CD14-positive monocyte (primary cell): ENCODE results near the gene REG3G. TPM values are rescaled to one million over a fixed set of nuclear protein-coding genes. Genes with fewer than 3 reads are reported as not detected.

ENCODE experiments used
- DNase-seq, 3 donors: peaks; one replicate each; pipeline ENCODE4 v3.0.0-alpha.2; 2011 to 2022
- H2AFZ ChIP-seq: 2 replicates; pipeline ENCODE4 v1.6.0; 2012; ENCODE audit warnings: mild to moderate bottlenecking, low read depth, low read length, inconsistent platforms; ENCODE audit not compliant: insufficient read depth, poor library complexity, severe bottlenecking
- H3K27ac ChIP-seq, 2 donors: 1 replicate in 1 of 2; 2 replicates in 1 of 2; pipeline ENCODE4 v1.5.1; 2012 to 2013; ENCODE audit warnings: low read length in 2 of 2, control low read depth in 1 of 2, inconsistent platforms in 1 of 2, low read depth in 1 of 2, mild to moderate bottlenecking in 1 of 2
- H3K27me3 ChIP-seq, 2 donors: one replicate each; pipeline versions ENCODE4 v1.6.0 to v1.6.1; 2011 to 2013; ENCODE audit warnings: low read length in 2 of 2; ENCODE audit not compliant: control insufficient read depth in 2 of 2, insufficient read depth in 2 of 2
- H3K36me3 ChIP-seq, 2 donors: replicated peaks in 1 of 2; 1 replicate in 1 of 2; 2 replicates in 1 of 2; pipeline versions ENCODE4 v1.5.1 to v1.6.1; 2012 to 2013; ENCODE audit warnings: low read length in 2 of 2, control low read depth in 1 of 2, inconsistent platforms in 1 of 2, mild to moderate bottlenecking in 1 of 2; ENCODE audit not compliant: insufficient read depth in 2 of 2, control insufficient read depth in 1 of 2
- H3K4me1 ChIP-seq, 2 donors: 1 replicate in 1 of 2; 2 replicates in 1 of 2; pipeline versions ENCODE4 v1.5.1 to v1.6.1; 2012 to 2013; ENCODE audit warnings: low read length in 2 of 2, control low read depth in 1 of 2, inconsistent platforms in 1 of 2, mild to moderate bottlenecking in 1 of 2, moderate library complexity in 1 of 2; ENCODE audit not compliant: insufficient read depth in 2 of 2, control insufficient read depth in 1 of 2
- H3K4me2 ChIP-seq: replicated peaks from 2 replicates; pipeline ENCODE3; 2012; ENCODE audit warnings: low read length, moderate library complexity, mild to moderate bottlenecking; ENCODE audit not compliant: poor library complexity, severe bottlenecking; ENCODE audit errors: extremely low read depth
- H3K4me3 ChIP-seq, 3 experiments: fragments of 200-600 bp in 1 of 3; sonication (generic) in 1 of 3; replicated peaks in 1 of 3; 1 replicate in 2 of 3; 2 replicates in 1 of 3; pipeline ENCODE4 v1.5.1; 2011 to 2013; ENCODE audit warnings: low read length in 3 of 3, mild to moderate bottlenecking in 3 of 3, control low read depth in 2 of 3, low read depth in 2 of 3, inconsistent platforms in 1 of 3, moderate library complexity in 1 of 3
- H3K79me2 ChIP-seq: 2 replicates; pipeline ENCODE4 v1.6.0; 2012; ENCODE audit warnings: mild to moderate bottlenecking, control low read depth, inconsistent platforms, low read length, moderate library complexity; ENCODE audit not compliant: insufficient read depth
- H3K9ac ChIP-seq: 2 replicates; pipeline ENCODE4 v1.6.0; 2017; ENCODE audit warnings: low read length, mild to moderate bottlenecking; ENCODE audit not compliant: insufficient read depth, poor library complexity, severe bottlenecking
- H3K9me3 ChIP-seq, 2 donors: replicated peaks in 1 of 2; 1 replicate in 1 of 2; 2 replicates in 1 of 2; pipeline versions ENCODE4 v1.5.1 to v1.6.1; 2012 to 2013; ENCODE audit warnings: low read length in 2 of 2, control low read depth in 1 of 2; ENCODE audit not compliant: control insufficient read depth in 1 of 2, insufficient read depth in 1 of 2
- H4K20me1 ChIP-seq: 2 replicates; pipeline ENCODE4 v1.6.0; 2012; ENCODE audit warnings: mild to moderate bottlenecking, low read length, control low read depth, moderate library complexity; ENCODE audit not compliant: insufficient read depth
- H3K27ac Mint-ChIP-seq, 7 donors: one replicate each; pipeline ENCODE4 v1.8.0; 2020; ENCODE audit warnings: mild to moderate bottlenecking in 7 of 7, mixed read lengths in 7 of 7, moderate library complexity in 6 of 7, inconsistent platforms in 2 of 7
- H3K27me3 Mint-ChIP-seq, 3 donors: one replicate each; pipeline ENCODE4 v1.8.0; 2021 to 2022; ENCODE audit warnings: low read depth in 3 of 3, mild to moderate bottlenecking in 3 of 3, mixed read lengths in 3 of 3, moderate library complexity in 3 of 3, inconsistent platforms in 1 of 3
- H3K36me3 Mint-ChIP-seq, 2 donors: one replicate each; pipeline ENCODE4 v1.8.0; 2020; ENCODE audit warnings: mixed read lengths in 2 of 2, inconsistent platforms in 1 of 2, mild to moderate bottlenecking in 1 of 2
- H3K4me1 Mint-ChIP-seq: one replicate; pipeline ENCODE4 v1.8.0; 2020; ENCODE audit warnings: mild to moderate bottlenecking, mixed read lengths
- H3K4me3 Mint-ChIP-seq, 2 donors: one replicate each; pipeline ENCODE4 v1.8.0; 2020; ENCODE audit warnings: mild to moderate bottlenecking in 2 of 2, mixed read lengths in 2 of 2, moderate library complexity in 1 of 2
- H3K9me3 Mint-ChIP-seq, 7 donors: one replicate each; pipeline ENCODE4 v1.8.0; 2020 to 2022; ENCODE audit warnings: mixed read lengths in 7 of 7, mild to moderate bottlenecking in 6 of 7, moderate library complexity in 6 of 7, inconsistent platforms in 2 of 7
- CTCF ChIP-seq: fragments of 200-600 bp; IDR thresholded peaks from one replicate; pipeline ENCODE4 v1.8.0; 2022; ENCODE audit warnings: antibody characterized with exemption, mild to moderate bottlenecking
- WGBS: methylation state at CpG from one replicate; pipeline ENCODE4 v1.1.5; 2013; ENCODE audit warnings: missing lambda C conversion rate; ENCODE audit not compliant: insufficient coverage; 5-methylcytosine and 5-hydroxymethylcytosine counted together
- intact Hi-C, 2 donors: fragments of 100-400 bp; cut with micrococcal nuclease; formaldehyde crosslinking; loops; one replicate each; pipeline versions ENCODE4 v1.15.0 to v1.15.1; 2023
- polyA plus RNA-seq, 3 donors: library from polyadenylated mRNA; depleted of rRNA in 1 of 3; unstranded in 2 of 3; stranded (reverse) in 1 of 3; fragments of 300-500 nt in 2 of 3; fragments of >200 nt in 1 of 3; fragmentation: Illumina TruSeq in 2 of 3; gene quantifications; 1 replicate in 2 of 3; 2 replicates in 1 of 3; pipeline ENCODE4 v1.2.3, GENCODE V29; 2012 to 2021

Gene REG3G
- polyA plus RNA-seq, 3 donors = not detected

- no peak for DNase-seq
- H3K9me3 Mint-ChIP-seq = peaks cover 0 to 6% (median 0%) of the 10 kb centered on the region in 7 donors
- Histone ChIP-seq H3K4me3 (no peak overlapping the region), H3K79me2 (no peaks in the 10 kb centered on the region), H3K4me2 (no peak overlapping the region), H3K27ac (no peak overlapping the region), H3K9me3 (peaks cover 0 to 11% of the 10 kb centered on the region in 2 donors), H3K27me3 (peaks cover 33 to 57% of the 10 kb centered on the region in 2 donors), H3K4me1 (no peaks in the 10 kb centered on the region), H3K9ac (no peak overlapping the region), H4K20me1 (no peaks in the 10 kb centered on the region), H3K36me3 (no peaks in the 10 kb centered on the region), H2AFZ (no peak overlapping the region)
- TF ChIP-seq CTCF = no peak
- 13% methylated on average over 15 of the region's 25 CpGs for WGBS
- peak overlapping the region in 1 of 2 donors; percentile 75 for H3K4me3 Mint-ChIP-seq
- H3K36me3 Mint-ChIP-seq = peaks cover 0 to 4% of the 10 kb centered on the region in 2 donors
- peaks cover 4% of the 10 kb centered on the region for H3K4me1 Mint-ChIP-seq
- peaks cover 6 to 34% (median 8%) of the 10 kb centered on the region in 3 donors for H3K27me3 Mint-ChIP-seq
- peak overlapping the region in 1 of 7 donors; percentile 6 for H3K27ac Mint-ChIP-seq
- intact Hi-C loops = no loop called here
Observed at GRCh38 chr2:78993518-78994148, 31.9 kb upstream of the REG3G start.

DNA sequence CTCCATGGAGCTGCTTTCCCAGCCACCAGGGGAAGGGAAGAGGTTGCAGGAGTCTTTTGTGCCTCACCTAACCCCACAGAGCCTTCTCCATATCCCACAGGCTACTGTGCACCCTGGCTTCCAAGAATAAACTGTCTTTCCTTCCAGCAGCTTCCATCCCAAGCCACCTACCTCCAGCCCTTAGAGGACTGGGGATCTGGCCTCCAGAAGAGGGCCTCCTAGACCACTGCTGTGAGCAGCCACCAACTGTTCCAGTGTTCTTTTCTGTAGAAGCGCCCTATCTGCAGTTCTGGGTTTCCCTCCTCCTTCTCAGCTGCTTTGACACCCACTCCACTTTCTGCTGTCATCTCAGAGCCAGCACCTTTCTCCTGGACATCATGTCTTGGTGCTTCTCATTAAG lies 30.7 kb upstream of the REG3G start:
- Histone ChIP-seq H2AFZ (no peak overlapping the region), H3K9me3 (peaks cover 0 to 11% of the 10 kb centered on the region in 2 donors), H3K4me2 (no peak overlapping the region), H3K4me3 (no peak overlapping the region), H3K27ac (no peak overlapping the region), H4K20me1 (no peaks in the 10 kb centered on the region), H3K27me3 (peaks cover 33 to 52% of the 10 kb centered on the region in 2 donors), H3K79me2 (no peaks in the 10 kb centered on the region), H3K9ac (no peak overlapping the region), H3K36me3 (no peaks in the 10 kb centered on the region), H3K4me1 (no peaks in the 10 kb centered on the region)
- no peak overlapping the region for H3K4me3 Mint-ChIP-seq
- 86% methylated on average over 1 of the region's 1 CpG for WGBS
- no peak overlapping the region for H3K27ac Mint-ChIP-seq
- peaks cover 0 to 6% (median 0%) of the 10 kb centered on the region in 7 donors for H3K9me3 Mint-ChIP-seq
- intact Hi-C loops = loop anchor here in 1 of 2 donors (5.0 kb wide), 1 partner anchor 322 kb away; no protein-coding TSS in a partner anchor
- TF ChIP-seq CTCF = no peak
- H3K4me1 Mint-ChIP-seq = peaks cover 4% of the 10 kb centered on the region
- peaks cover 6 to 36% (median 8%) of the 10 kb centered on the region in 3 donors for H3K27me3 Mint-ChIP-seq
- DNase-seq = no peak
- H3K36me3 Mint-ChIP-seq = peaks cover 0 to 4% of the 10 kb centered on the region in 2 donors
